Body of pancreas (tissue), 4 donors: ENCODE measurements around the gene PRDM16.

Source experiments
- CTCF ChIP-seq, 7 experiments: fragments of 450-650 bp in 4 of 7; fragments of 200-600 bp in 3 of 7; sonication (generic) in 3 of 7; IDR thresholded peaks; one replicate each; pipeline ENCODE4 v1.5.1; 2016 to 2019; ENCODE audit warnings: antibody characterized with exemption in 7 of 7
- POLR2A ChIP-seq, 3 donors: fragments of 450-650 bp; IDR thresholded peaks; one replicate each; pipeline ENCODE4 v1.6.1; 2016; ENCODE audit warnings: antibody characterized with exemption in 3 of 3, mild to moderate bottlenecking in 2 of 3

GRCh38 chr1:3155056-3155925, 86.3 kb downstream of the PRDM16 start:
- TF ChIP-seq CTCF (IDR thresholded peaks at IDR 0.05): no peak
- no peak for TF ChIP-seq POLR2A (IDR thresholded peaks at IDR 0.05)
